Measurements from ENCODE around the gene CYP27A1. TPM values are rescaled to one million over a fixed set of nuclear protein-coding genes. Genes with fewer than 3 reads are reported as not detected.

Gene CYP27A1
- total RNA-seq, 1 donor from 2014 or later = 12.5 TPM

DNA sequence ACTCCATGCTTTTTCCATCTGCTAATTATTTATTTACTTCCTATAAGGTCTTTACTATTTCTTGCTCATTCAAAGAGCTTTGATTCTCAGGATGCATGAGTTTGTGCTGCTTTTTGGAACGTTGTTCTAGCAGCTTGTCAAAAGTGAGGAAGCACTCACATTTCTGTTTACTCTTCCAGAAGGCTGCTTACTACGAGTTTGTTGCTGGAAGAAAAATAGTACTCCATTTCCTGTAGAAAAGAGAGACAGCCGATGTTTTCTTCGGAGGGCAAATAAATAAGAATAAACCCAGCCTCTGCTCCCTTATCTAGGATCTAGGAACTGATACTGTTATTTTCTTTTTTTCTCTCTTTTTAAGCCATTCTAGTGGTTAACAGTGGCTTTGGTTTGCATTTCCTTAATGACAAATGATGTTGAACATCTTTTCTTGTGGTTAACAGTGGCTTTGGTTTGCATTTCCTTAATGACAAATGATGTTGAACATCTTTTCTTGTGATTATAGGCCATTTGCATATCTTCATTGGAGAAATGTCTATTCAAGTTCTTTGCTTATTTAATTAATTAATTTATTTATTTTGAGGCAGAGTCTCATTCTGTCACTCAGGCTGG lies 20.5 kb downstream of the CYP27A1 start:
- intact Hi-C loops (cut with DNase I) = no loop called here
- no peak for ATAC-seq
- no peak for DNase-seq (ENCODE audit: missing footprints)

DNA sequence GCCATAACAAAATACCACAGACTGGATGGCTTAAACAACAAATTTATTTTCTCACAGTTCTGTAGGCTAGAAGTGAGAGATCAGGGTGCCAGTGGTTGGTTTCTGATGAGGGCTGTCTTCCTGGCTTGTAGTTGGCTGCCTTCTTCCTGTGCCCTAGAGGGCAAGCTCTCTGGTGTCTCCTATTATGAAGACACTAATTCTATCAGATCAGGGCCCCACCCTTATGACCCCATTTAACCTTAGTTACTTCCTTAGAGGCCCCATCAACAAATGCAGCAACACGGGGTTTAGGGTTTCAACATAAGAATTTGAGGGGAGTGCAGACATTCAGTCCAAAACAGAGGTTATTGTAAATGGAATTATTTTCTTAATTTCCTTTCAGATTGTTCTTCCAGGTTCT lies 22.9 kb downstream of the CYP27A1 start:
- no peak for ATAC-seq
- DNase-seq (ENCODE audit: missing footprints) = no peak
- intact Hi-C loops (cut with DNase I) = no loop called here

DNA sequence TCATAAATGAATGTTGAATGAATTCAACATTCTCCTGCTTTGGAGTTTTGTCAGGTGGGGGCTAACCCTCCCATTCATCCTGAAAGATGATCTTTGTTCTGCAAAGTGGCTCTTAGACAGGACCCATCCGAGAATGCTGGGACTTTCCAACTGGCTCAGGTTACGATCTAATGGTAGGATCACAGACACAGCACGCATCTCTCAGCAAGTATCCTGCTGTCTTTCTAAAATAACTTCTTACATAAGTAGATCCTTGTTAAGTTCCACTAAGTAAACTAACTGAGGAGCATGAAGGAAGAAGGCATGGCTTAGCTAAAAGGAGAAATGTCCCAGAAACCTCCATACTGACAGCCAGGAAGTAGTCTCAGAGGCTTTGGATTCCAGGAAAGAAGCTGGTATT lies 23.7 kb downstream of the CYP27A1 start:
- DNase-seq (ENCODE audit: missing footprints) (no peak), ATAC-seq (peak; percentile 52)
- intact Hi-C loops (cut with DNase I) = no loop called here

GRCh38 chr2:218806346-218806978 lies 24.5 kb downstream of the CYP27A1 start:
- ATAC-seq = peak; percentile 99
- peak; percentile 86 for DNase-seq (ENCODE audit: missing footprints)
- intact Hi-C loops (cut with DNase I) = no loop called here

DNA sequence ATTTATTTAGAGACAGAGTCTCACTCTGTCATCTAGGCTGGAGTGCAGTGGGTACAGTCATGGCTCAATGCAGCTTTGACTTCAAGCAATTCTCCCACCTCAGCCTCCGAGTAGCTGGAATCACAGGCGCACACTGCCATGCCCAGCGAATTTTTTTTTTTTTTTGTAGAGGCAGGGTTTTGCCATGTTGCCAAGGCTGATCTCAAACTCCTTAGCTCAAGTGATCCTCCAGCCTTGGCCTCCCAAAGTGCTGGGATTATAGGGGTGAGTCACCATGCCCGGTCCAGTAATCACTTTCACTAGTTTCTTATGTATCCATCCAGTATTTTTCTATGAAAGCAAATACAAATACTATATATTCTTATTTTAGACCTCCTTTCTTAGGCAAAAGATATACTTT lies 25.7 kb downstream of the CYP27A1 start:
- DNase-seq (ENCODE audit: missing footprints) = no peak
- no peak for ATAC-seq
- intact Hi-C loops (cut with DNase I) = no loop called here

GRCh38 chr2:218809515-218809914 lies 27.6 kb downstream of the CYP27A1 start:
- ATAC-seq (no peak), DNase-seq (ENCODE audit: missing footprints) (no peak)
- intact Hi-C loops (cut with DNase I) = no loop called here

DNA sequence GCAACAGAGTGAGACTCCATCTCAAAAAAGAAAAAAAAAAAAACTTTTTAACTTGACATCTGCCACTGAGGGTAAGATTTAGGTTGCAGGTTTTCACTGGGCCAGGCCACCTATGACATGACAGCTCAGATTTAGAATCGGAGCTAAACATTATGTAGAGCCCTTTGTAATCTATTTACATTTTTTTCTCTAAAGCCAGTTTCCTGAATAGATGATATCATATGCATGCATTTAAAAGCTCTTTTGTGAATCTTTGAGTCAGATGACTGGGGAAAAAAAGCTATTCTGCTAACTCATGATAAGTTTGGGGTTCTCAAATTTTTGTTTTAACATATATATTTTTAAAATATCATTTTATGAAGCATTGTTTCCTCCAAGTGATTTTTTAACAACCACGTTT lies 28.3 kb downstream of the CYP27A1 start:
- intact Hi-C loops (cut with DNase I) = no loop called here
- no peak for DNase-seq (ENCODE audit: missing footprints)
- ATAC-seq = no peak

GRCh38 chr2:218811382-218811781 lies 29.4 kb downstream of the CYP27A1 start:
- no peak for ATAC-seq
- DNase-seq (ENCODE audit: missing footprints) = no peak
- intact Hi-C loops (cut with DNase I) = no loop called here

GRCh38 chr2:218812096-218812815 lies 30.3 kb downstream of the CYP27A1 start:
- no peak for ATAC-seq
- intact Hi-C loops (cut with DNase I) = no loop called here
- no peak for DNase-seq (ENCODE audit: missing footprints)

GRCh38 chr2:218812861-218813260 lies 30.9 kb downstream of the CYP27A1 start:
- DNase-seq (ENCODE audit: missing footprints) (no peak), ATAC-seq (no peak)
- intact Hi-C loops (cut with DNase I) = no loop called here

- ATAC-seq = no peak
- no peak for DNase-seq (ENCODE audit: missing footprints)
- intact Hi-C loops (cut with DNase I) = no loop called here
Observed at GRCh38 chr2:218813771-218814460, 32.0 kb downstream of the CYP27A1 start.

- ATAC-seq (no peak), DNase-seq (ENCODE audit: missing footprints) (no peak)
- intact Hi-C loops (cut with DNase I) = no loop called here
Observed at GRCh38 chr2:218814540-218815243, 32.7 kb downstream of the CYP27A1 start.

- intact Hi-C loops (cut with DNase I) = no loop called here
- ATAC-seq (no peak), DNase-seq (ENCODE audit: missing footprints) (no peak)
Observed at GRCh38 chr2:218815244-218815637, 33.3 kb downstream of the CYP27A1 start.

DNA sequence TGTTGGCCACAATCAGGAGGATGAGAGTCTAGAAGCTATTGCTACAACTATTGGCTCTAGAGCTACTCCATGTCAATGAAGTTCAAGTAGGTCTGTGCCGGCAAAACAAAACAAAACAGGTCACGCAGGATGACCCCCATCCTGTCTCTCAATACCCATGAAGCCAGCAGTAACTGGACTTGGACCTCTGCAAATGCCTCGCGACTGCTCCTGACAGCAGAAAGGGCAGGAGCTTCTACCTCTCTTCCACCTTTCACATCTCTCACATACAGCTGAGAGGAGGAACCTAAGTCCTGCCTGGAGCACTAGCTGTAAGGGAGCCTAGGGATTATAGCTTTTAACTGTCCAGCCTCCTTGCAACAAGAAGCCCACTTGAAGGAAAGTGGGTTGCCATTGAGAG lies 33.7 kb downstream of the CYP27A1 start:
- DNase-seq (ENCODE audit: missing footprints) (no peak), ATAC-seq (no peak)
- intact Hi-C loops (cut with DNase I) = no loop called here

- intact Hi-C loops (cut with DNase I) = no loop called here
- DNase-seq (ENCODE audit: missing footprints) (no peak), ATAC-seq (no peak)
Observed at GRCh38 chr2:218816561-218817011, 34.6 kb downstream of the CYP27A1 start.

- ATAC-seq (no peak), DNase-seq (ENCODE audit: missing footprints) (no peak)
- intact Hi-C loops (cut with DNase I) = no loop called here
Observed at GRCh38 chr2:218819093-218819492, 37.1 kb downstream of the CYP27A1 start.

GRCh38 chr2:218820746-218821369 lies 38.9 kb downstream of the CYP27A1 start:
- intact Hi-C loops (cut with DNase I) = no loop called here
- DNase-seq (ENCODE audit: missing footprints) = no peak
- no peak for ATAC-seq

GRCh38 chr2:218821605-218822211 lies 39.8 kb downstream of the CYP27A1 start:
- DNase-seq (ENCODE audit: missing footprints) (no peak), ATAC-seq (no peak)
- intact Hi-C loops (cut with DNase I) = no loop called here

All from Right ventricle myocardium inferior (tissue), 1 donor.